Activated T-cell treated with anti-CD3 and anti-CD28 coated beads, Interleukin-2, amount 50 U/mL, for 4 hours (primary cell): Measurements from ENCODE around the gene SPTBN1. TPM values are rescaled to one million over a fixed set of nuclear protein-coding genes. Genes with fewer than 3 reads are reported as not detected.

Experiments used
- ATAC-seq, 2 donors: fragments of 200-7000 bp; cut with Tn5 transposase; one replicate each; pipeline ENCODE4 v1.10.0; 2021
- DNase-seq: peaks from one replicate; pipeline ENCODE4 v3.0.0-alpha.2; 2020
- H3K27me3 Mint-ChIP-seq: one replicate; pipeline ENCODE4 v1.8.0; 2021; ENCODE audit warnings: low read depth, mixed read lengths
- H3K36me3 Mint-ChIP-seq: one replicate; pipeline ENCODE4 v1.8.0; 2022; ENCODE audit warnings: mixed read lengths; ENCODE audit not compliant: insufficient read depth
- H3K4me1 Mint-ChIP-seq: one replicate; pipeline ENCODE4 v1.8.0; 2021; ENCODE audit warnings: low read depth, mixed read lengths
- H3K4me3 Mint-ChIP-seq: one replicate; pipeline ENCODE4 v1.8.0; 2021; ENCODE audit warnings: mild to moderate bottlenecking, moderate library complexity, mixed read lengths
- H3K9me3 Mint-ChIP-seq: one replicate; pipeline ENCODE4 v1.8.0; 2021; ENCODE audit warnings: mixed read lengths
- total RNA-seq, 3 donors: library from RNA; stranded (reverse); gene quantifications; one replicate each; pipeline ENCODE4 v1.2.1, GENCODE V29; 2021

Gene SPTBN1
- total RNA-seq, 3 donors from 2014 or later = 23.4 to 27.9 (median 24.0) TPM

GRCh38 chr2:54586494-54586893, 130.4 kb downstream of the SPTBN1 start:
- Mint-ChIP-seq H3K36me3 (peaks cover 4% of the 10 kb centered on the region), H3K4me3 (no peak overlapping the region), H3K9me3 (no peaks in the 10 kb centered on the region), H3K4me1 (peaks cover 95% of the 10 kb centered on the region), H3K27me3 (no peaks in the 10 kb centered on the region)
- ATAC-seq (no peak), DNase-seq (no peak)

GRCh38 chr2:54587171-54588016, 131.3 kb downstream of the SPTBN1 start:
- Mint-ChIP-seq H3K4me1 (peaks cover 91% of the 10 kb centered on the region), H3K9me3 (no peaks in the 10 kb centered on the region), H3K4me3 (no peak overlapping the region), H3K27me3 (no peaks in the 10 kb centered on the region), H3K36me3 (peaks cover 4% of the 10 kb centered on the region)
- DNase-seq (no peak), ATAC-seq (no peak)

- H3K4me1 Mint-ChIP-seq = peaks cover 90% of the 10 kb centered on the region
- no peaks in the 10 kb centered on the region for H3K27me3 Mint-ChIP-seq
- DNase-seq (no peak), ATAC-seq (no peak)
- H3K4me3 Mint-ChIP-seq = peak overlapping the region; percentile 33
- H3K36me3 Mint-ChIP-seq = peaks cover 4% of the 10 kb centered on the region
- H3K9me3 Mint-ChIP-seq = no peaks in the 10 kb centered on the region
These were observed 132.2 kb downstream of the SPTBN1 start for GRCh38 chr2:54588244-54588899.

- no peak for ATAC-seq
- H3K27me3 Mint-ChIP-seq = no peaks in the 10 kb centered on the region
- peaks cover 4% of the 10 kb centered on the region for H3K36me3 Mint-ChIP-seq
- no peak for DNase-seq
- H3K4me1 Mint-ChIP-seq = peaks cover 89% of the 10 kb centered on the region
- H3K4me3 Mint-ChIP-seq = peak overlapping the region; percentile 62
- no peaks in the 10 kb centered on the region for H3K9me3 Mint-ChIP-seq
These were observed 132.9 kb downstream of the SPTBN1 start for GRCh38 chr2:54589038-54589339.

DNA sequence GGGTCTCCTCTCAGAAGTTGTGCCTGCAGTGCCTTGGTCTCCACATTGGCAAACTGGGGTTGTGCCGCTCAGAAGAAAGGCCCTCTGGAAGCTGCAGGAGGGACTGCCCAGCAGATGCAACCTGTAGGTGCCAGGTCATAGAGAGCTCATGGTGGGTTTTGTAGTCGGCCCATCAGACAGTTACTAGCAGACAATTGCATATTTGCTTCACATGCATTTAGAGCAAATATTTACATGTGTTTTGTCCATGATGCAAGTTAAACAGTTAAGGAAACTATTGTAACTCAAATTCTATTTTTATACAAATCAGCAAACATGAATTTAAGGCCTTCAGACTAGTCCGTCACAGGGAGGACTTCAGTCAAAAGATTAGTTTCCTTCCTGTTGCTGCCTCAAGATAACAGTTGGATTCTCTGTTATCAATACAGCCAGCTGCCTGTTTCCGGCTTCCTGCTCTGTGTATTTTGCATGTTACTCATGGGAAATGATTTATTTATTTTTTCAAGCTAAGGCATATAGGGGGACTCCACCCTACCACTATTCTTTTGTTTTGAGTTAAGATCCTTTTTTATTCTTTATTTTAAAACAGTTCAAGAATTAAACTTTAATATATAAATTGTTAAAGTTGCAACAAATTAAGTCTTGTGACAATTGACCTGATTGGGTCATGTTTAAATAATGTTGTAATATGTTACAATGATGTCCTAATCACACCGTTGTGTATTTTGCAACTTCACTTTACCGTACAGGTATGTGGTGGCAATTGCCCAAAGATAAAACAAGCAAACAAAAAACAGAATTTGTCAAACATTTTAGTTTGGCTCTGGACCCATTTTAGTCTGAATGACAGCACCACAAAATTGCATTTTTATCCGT, 133.5 kb downstream of the SPTBN1 start:
- ATAC-seq = peak; percentile 61 to 72
- H3K9me3 Mint-ChIP-seq = no peaks in the 10 kb centered on the region
- no peaks in the 10 kb centered on the region for H3K27me3 Mint-ChIP-seq
- peaks cover 4% of the 10 kb centered on the region for H3K36me3 Mint-ChIP-seq
- peaks cover 86% of the 10 kb centered on the region for H3K4me1 Mint-ChIP-seq
- DNase-seq = peak; percentile 19
- H3K4me3 Mint-ChIP-seq = peak overlapping the region; percentile 62

GRCh38 chr2:54590216-54591120, 134.3 kb downstream of the SPTBN1 start:
- peak overlapping the region; percentile 25 for H3K4me3 Mint-ChIP-seq
- no peaks in the 10 kb centered on the region for H3K9me3 Mint-ChIP-seq
- DNase-seq (no peak), ATAC-seq (no peak)
- H3K4me1 Mint-ChIP-seq = peaks cover 85% of the 10 kb centered on the region
- peaks cover 4% of the 10 kb centered on the region for H3K36me3 Mint-ChIP-seq
- no peaks in the 10 kb centered on the region for H3K27me3 Mint-ChIP-seq

DNA sequence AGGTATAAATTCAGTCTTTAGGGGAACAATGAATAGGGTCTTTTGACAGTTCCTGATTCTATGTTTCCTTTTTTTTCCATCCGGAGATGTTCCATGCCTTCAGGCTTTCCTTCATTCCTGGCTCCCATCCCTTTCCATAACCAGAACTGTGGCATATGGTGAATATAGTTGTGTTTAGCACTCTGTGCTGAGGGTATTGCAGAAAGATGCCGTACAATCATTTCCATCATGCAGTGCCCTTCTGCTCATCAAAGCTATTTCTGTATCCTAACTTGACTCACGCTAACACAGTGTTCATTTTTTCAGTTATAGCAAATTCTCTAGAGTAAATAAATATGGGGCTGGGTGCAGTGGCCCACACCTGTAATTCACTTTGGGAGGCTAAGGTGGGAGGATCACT, 135.4 kb downstream of the SPTBN1 start:
- peaks cover 86% of the 10 kb centered on the region for H3K4me1 Mint-ChIP-seq
- no peaks in the 10 kb centered on the region for H3K9me3 Mint-ChIP-seq
- H3K36me3 Mint-ChIP-seq = peaks cover 4% of the 10 kb centered on the region
- peak in 1 of 2 donors; percentile 15 for ATAC-seq
- H3K27me3 Mint-ChIP-seq = no peaks in the 10 kb centered on the region
- no peak for DNase-seq
- peak overlapping the region; percentile 38 for H3K4me3 Mint-ChIP-seq

DNA sequence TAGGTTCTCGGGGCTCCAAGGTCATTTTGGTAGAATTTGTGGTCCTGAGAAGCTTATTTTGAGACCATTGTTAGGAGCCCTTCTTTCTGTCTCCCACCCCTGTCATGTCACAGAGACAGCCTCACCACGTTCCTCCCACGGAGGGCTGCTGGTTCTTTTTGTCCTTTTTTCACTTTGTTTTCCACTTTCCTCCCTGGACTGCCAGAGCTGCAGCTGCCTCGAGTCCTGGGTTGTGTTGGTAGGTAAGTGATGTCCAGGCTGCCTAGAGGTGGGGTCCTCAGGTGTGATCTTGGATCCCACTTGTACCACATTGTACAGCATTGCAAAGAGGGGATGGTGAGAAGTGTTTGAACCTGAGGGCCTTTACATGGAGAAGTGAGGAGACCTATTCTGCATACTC, 137.1 kb downstream of the SPTBN1 start:
- Mint-ChIP-seq H3K27me3 (no peaks in the 10 kb centered on the region), H3K9me3 (no peaks in the 10 kb centered on the region), H3K4me1 (peaks cover 86% of the 10 kb centered on the region), H3K36me3 (no peaks in the 10 kb centered on the region), H3K4me3 (no peak overlapping the region)
- DNase-seq = no peak
- no peak for ATAC-seq

GRCh38 chr2:54594048-54594447, 137.9 kb downstream of the SPTBN1 start:
- DNase-seq (no peak), ATAC-seq (no peak)
- no peaks in the 10 kb centered on the region for H3K27me3 Mint-ChIP-seq
- peaks cover 88% of the 10 kb centered on the region for H3K4me1 Mint-ChIP-seq
- H3K4me3 Mint-ChIP-seq = no peak overlapping the region
- peaks cover 7% of the 10 kb centered on the region for H3K36me3 Mint-ChIP-seq
- H3K9me3 Mint-ChIP-seq = no peaks in the 10 kb centered on the region

DNA sequence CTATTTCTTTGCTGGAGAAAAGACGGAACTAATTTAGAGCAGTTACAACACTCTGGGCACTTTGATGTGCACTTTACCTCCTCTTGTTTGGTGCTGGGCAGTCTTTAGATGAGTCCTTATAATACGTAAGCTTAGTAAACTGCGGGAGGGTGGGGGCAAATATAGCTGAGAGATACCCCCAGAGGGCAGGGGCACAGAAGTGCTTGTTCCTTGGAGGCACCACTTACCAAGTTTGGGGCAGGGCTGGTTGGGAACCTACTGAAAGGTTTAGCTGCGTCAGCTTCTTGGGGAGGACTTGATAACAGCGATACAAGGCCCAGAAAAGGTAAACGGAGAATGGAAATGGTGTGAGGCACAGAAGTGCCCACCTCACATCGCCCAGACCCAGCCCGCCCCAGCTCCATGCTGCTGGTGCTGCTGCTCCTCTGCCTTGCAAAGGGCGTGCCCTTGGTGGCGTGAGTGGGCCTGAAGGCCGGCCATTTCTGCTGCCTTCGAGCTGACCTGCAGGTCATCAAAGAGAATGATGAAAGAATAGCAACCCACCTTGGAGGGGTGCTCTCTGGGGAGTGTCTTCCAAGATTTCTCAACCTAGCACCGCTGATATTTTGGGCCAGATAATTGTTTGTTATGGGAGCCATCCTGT, 139.2 kb downstream of the SPTBN1 start:
- Mint-ChIP-seq H3K27me3 (no peaks in the 10 kb centered on the region), H3K9me3 (no peaks in the 10 kb centered on the region), H3K4me1 (peaks cover 88% of the 10 kb centered on the region), H3K4me3 (peak overlapping the region; percentile 55), H3K36me3 (peaks cover 17% of the 10 kb centered on the region)
- DNase-seq (no peak), ATAC-seq (no peak)

- peak; percentile 30 to 32 for ATAC-seq
- peaks cover 86% of the 10 kb centered on the region for H3K4me1 Mint-ChIP-seq
- H3K36me3 Mint-ChIP-seq = peaks cover 18% of the 10 kb centered on the region
- H3K4me3 Mint-ChIP-seq = peak overlapping the region; percentile 55
- H3K9me3 Mint-ChIP-seq = no peaks in the 10 kb centered on the region
- no peaks in the 10 kb centered on the region for H3K27me3 Mint-ChIP-seq
- DNase-seq = no peak
These were observed 140.1 kb downstream of the SPTBN1 start for GRCh38 chr2:54595999-54596902.

GRCh38 chr2:54597153-54597848, 141.2 kb downstream of the SPTBN1 start:
- H3K4me1 Mint-ChIP-seq = peaks cover 90% of the 10 kb centered on the region
- peaks cover 18% of the 10 kb centered on the region for H3K36me3 Mint-ChIP-seq
- peak overlapping the region; percentile 55 for H3K4me3 Mint-ChIP-seq
- peak; percentile 42 to 59 for ATAC-seq
- H3K27me3 Mint-ChIP-seq = no peaks in the 10 kb centered on the region
- DNase-seq = no peak
- no peaks in the 10 kb centered on the region for H3K9me3 Mint-ChIP-seq
